Pancreas (tissue), 10 donors: Measurements from ENCODE around the gene LRRC31. TPM values are rescaled to one million over a fixed set of nuclear protein-coding genes. Genes with fewer than 3 reads are reported as not detected.

Source experiments
- ATAC-seq, 4 donors: fragments of 200-7000 bp; cut with Tn5 transposase; one replicate each; pipeline versions ENCODE4 v1.8.0 to v1.9.1; 2020; ENCODE audit warnings: mild to moderate bottlenecking in 4 of 4, moderate library complexity in 4 of 4
- DNase-seq, 6 donors: peaks; one replicate each; pipeline ENCODE4 v3.0.0-alpha.2; 2020
- FAIRE-seq: peaks from 2 replicates; lab custom pipeline; 2012; peaks lifted over from hg19 to GRCh38; lab: Jason Lieb, UNC
- H3K27ac ChIP-seq, 4 donors: fragments of 200-600 bp; sonication (generic); 1 replicate in 3 of 4; 2 replicates in 1 of 4; pipeline versions ENCODE4 v1.5.0 to v1.8.0; 2020
- H3K27me3 ChIP-seq, 4 donors: fragments of 200-600 bp; one replicate each; pipeline ENCODE4 v1.8.0; 2021
- H3K36me3 ChIP-seq, 3 donors: fragments of 200-600 bp; sonication (generic) in 1 of 3; one replicate each; pipeline versions ENCODE4 v1.5.0 to v1.8.0; 2020 to 2021
- H3K4me1 ChIP-seq, 3 donors: fragments of 200-600 bp; one replicate each; pipeline ENCODE4 v1.8.0; 2021
- H3K4me3 ChIP-seq, 4 donors: fragments of 200-600 bp; sonication (generic) in 2 of 4; one replicate each; pipeline versions ENCODE4 v1.5.0 to v1.8.0; 2020 to 2021
- H3K9me3 ChIP-seq, 4 donors: fragments of 200-600 bp; one replicate each; pipeline ENCODE4 v1.8.0; 2021
- WGBS, 2 donors: extraction: QIAGEN DNeasy Blood & Tissue Kit; methylation state at CpG; one replicate each; pipeline ENCODE4 v1.1.7; 2013; 5-methylcytosine and 5-hydroxymethylcytosine counted together
- intact Hi-C, 3 donors: fragments of 100-400 bp; cut with DNase I; formaldehyde crosslinking; loops; one replicate each; pipeline versions ENCODE4 v1.11.1 to v1.14.2; 2022
- polyA plus RNA-seq, 2 donors: library from polyadenylated mRNA; stranded (reverse); fragments of 200-250 nt; gene quantifications; one replicate each; pipeline ENCODE4 v1.2.3, GENCODE V29; 2013
- total RNA-seq, 6 donors: library from RNA; stranded (reverse); fragmentation: NEBNext Ultra II Directional in 4 of 6; extraction: Animal tissue kit (Norgen Biotek cat#: 25700) in 4 of 6; gene quantifications; one replicate each; pipeline versions ENCODE4 v1.2.1 to v1.2.4, GENCODE V29; 2021 to 2023
- TF ChIP-seq, protein P1 (sequence below), 4 donors: fragments of 200-600 bp; sonication (generic) in 3 of 4; IDR thresholded peaks; one replicate each; pipeline versions ENCODE4 v1.5.0 to v1.8.0; 2021; ENCODE audit warnings: antibody characterized with exemption in 4 of 4
- donor health status: healthy with polysubstance abuse.
- donor health status: DM: no; HTN: no; CAD: no; lungs with moderate emphysema.
- donor health status: DM: no; HTN: no; CAD: no.
- donor health status: control.
- donor health status: control.
- donor health status: Bipolar disorder and iron deficiency.
- donor health status: DM: yes; HTN: yes; CAD: no.
- donor health status: DM: no; HTN: no; CAD: no.
- donor health status: DM: no; HTN: no; CAD: no.
- donor health status: DM: yes; HTN: yes; CAD: no.

LRRC31 gene
- total RNA-seq (under 1 TPM in 1 of 6 donors, not detected in 5; 0.19 TPM), polyA plus RNA-seq (not detected)

DNA sequence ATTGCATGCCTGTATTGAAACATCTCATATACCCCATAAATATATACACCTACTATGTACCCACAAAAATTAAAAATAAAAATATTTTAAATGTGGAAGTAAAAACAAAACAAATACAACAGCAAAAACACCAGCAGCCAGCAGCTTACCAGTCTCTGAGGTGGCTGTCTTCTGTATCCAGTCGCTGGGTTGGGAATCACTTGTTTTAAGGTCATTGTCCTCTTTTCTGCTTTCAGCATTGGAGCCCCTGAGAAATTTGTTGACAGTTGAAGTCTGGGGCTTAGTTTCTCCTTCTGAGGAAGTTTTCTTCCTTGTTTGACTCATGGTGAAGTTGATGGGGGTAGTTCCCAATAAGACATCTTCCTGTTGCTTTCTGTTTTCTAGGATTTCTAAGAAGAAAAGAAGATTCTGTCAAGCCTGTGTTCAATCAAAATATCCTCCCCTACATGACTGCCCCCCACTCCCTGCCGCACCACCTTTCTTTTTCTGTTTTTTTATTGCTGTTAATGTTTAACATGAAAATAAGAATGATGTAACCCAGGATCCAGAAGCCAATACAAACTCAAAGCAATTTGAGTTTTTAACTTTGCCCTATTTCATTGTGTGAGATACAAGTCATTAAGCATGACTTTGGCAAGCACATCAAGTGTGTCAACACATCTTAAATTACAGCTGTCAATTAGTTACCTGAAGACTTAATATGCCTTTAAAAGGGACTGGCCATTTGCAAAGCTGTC lies at the start of gene LRRC31:
LRRC31 (minus strand) TSS at position 452 of the 737 bp plus-strand sequence; CDS start at position 324, 128 bp downstream.
- no peak for DNase-seq
- peaks cover 0 to 10% (median 8%) of the 10 kb centered on the region in 3 donors for H3K4me1 ChIP-seq
- WGBS, 2 donors, result 39 to 48% methylated on average over 2 of the region's 2 CpGs
- TF ChIP-seq, protein P1, sequence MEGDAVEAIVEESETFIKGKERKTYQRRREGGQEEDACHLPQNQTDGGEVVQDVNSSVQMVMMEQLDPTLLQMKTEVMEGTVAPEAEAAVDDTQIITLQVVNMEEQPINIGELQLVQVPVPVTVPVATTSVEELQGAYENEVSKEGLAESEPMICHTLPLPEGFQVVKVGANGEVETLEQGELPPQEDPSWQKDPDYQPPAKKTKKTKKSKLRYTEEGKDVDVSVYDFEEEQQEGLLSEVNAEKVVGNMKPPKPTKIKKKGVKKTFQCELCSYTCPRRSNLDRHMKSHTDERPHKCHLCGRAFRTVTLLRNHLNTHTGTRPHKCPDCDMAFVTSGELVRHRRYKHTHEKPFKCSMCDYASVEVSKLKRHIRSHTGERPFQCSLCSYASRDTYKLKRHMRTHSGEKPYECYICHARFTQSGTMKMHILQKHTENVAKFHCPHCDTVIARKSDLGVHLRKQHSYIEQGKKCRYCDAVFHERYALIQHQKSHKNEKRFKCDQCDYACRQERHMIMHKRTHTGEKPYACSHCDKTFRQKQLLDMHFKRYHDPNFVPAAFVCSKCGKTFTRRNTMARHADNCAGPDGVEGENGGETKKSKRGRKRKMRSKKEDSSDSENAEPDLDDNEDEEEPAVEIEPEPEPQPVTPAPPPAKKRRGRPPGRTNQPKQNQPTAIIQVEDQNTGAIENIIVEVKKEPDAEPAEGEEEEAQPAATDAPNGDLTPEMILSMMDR (IDR thresholded peaks at IDR 0.05), result no peak
- no peak for FAIRE-seq
- no peaks in the 10 kb centered on the region for H3K36me3 ChIP-seq
- peak in 3 of 4 donors; percentile 14 to 67 (median 38) for ATAC-seq
- H3K9me3 ChIP-seq, result no peaks in the 10 kb centered on the region
- H3K27me3 ChIP-seq, result no peaks in the 10 kb centered on the region
- intact Hi-C loops, result no loop called here
- H3K4me3 ChIP-seq, result no peak within 1 kb of the TSS
- H3K27ac ChIP-seq, result no peak within 1 kb of the TSS

DNA sequence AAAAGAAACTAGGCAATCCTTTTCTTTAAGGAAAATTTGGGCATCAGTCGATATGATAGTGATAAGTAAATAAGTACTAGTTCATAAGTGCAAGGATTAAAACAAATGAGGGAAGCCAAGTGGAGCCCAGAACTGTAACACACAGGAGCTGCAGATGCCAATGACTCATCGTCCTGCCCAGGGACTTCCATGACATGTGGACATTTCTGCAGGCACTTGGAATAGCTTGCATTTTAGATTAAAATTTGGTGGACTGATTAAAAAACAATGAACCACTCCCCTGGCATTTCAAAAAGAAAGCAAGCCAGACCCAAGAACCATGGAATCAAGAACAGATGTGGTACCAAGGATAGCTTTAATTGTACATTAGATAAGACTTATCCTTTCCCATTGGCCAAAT lies 44.6 kb upstream of the LRRC31 start:
- no peaks in the 10 kb centered on the region for H3K9me3 ChIP-seq
- DNase-seq, result no peak
- no peak overlapping the region for H3K27ac ChIP-seq
- H3K4me3 ChIP-seq, result no peak overlapping the region
- intact Hi-C loops, result no loop called here
- WGBS, 2 donors, result 44 to 68% methylated on average over 2 of the region's 2 CpGs
- H3K36me3 ChIP-seq, result no peaks in the 10 kb centered on the region
- FAIRE-seq, result no peak
- no peaks in the 10 kb centered on the region for H3K27me3 ChIP-seq
- ATAC-seq, result no peak
- TF ChIP-seq, protein P1 (IDR thresholded peaks at IDR 0.05), result no peak
- no peaks in the 10 kb centered on the region for H3K4me1 ChIP-seq

DNA sequence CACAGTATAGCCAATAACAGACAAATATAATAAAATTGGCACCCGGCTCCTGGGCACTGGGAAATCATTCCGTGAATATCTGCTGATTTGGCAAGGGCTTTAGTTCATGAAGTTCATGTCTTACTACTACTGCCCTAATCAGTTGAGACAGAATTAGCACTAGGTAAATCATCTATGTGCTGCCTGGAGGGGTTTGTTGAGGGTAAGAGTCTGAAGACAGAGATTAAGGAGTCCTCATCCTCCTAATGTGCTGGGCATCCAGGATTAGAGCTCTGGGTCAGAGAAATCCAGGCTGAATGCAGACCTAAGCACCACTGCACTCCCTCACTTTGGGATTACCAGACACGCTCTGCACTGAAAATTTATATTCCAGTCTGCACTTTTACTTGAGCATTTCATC lies 43.6 kb upstream of the LRRC31 start:
- no peaks in the 10 kb centered on the region for H3K27me3 ChIP-seq
- no peak overlapping the region for H3K27ac ChIP-seq
- no peak for DNase-seq
- no peaks in the 10 kb centered on the region for H3K36me3 ChIP-seq
- H3K4me1 ChIP-seq, result no peaks in the 10 kb centered on the region
- H3K4me3 ChIP-seq, result no peak overlapping the region
- no peak for ATAC-seq
- WGBS, 2 donors, result 54 to 57% methylated on average over 3 of the region's 3 CpGs
- FAIRE-seq, result no peak
- intact Hi-C loops, result no loop called here
- TF ChIP-seq, protein P1 (IDR thresholded peaks at IDR 0.05), result no peak
- H3K9me3 ChIP-seq, result no peaks in the 10 kb centered on the region

DNA sequence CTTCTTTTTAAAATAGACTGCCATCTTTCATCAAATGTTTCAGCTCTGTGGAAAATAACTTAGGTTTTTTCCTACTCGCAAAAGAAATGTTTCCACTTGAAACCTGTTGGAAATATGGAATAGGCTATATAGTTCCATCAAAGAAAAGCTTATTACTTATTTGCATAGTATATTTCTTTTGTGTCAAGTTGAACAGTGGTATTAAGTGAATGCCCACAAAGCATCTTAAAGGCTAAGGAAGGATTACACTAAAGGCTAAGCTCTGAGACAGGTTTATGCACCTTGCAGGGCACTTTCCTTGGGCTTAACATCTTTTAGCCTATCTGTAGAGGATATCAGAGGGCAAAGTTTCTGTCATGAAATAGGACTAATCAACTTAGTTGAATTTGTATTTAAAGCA lies 41.5 kb upstream of the LRRC31 start, which contains the start of gene SAMD7:
SAMD7 (plus strand) TSS at position 301 of the 400 bp plus-strand sequence. CDS start 7,927 bp downstream, outside the sequence.
- no peak for FAIRE-seq
- TF ChIP-seq, protein P1 (IDR thresholded peaks at IDR 0.05), result no peak
- Histone ChIP-seq H3K4me1 (no peaks in the 10 kb centered on the region), H3K4me3 (no peak within 1 kb of the TSS), H3K9me3 (no peaks in the 10 kb centered on the region), H3K27me3 (no peaks in the 10 kb centered on the region), H3K36me3 (no peaks in the 10 kb centered on the region), H3K27ac (no peak within 1 kb of the TSS)
- DNase-seq, result no peak
- WGBS, 2 donors, result 96 to 97% methylated on average over 1 of the region's 1 CpG
- intact Hi-C loops, result no loop called here
- no peak for ATAC-seq

DNA sequence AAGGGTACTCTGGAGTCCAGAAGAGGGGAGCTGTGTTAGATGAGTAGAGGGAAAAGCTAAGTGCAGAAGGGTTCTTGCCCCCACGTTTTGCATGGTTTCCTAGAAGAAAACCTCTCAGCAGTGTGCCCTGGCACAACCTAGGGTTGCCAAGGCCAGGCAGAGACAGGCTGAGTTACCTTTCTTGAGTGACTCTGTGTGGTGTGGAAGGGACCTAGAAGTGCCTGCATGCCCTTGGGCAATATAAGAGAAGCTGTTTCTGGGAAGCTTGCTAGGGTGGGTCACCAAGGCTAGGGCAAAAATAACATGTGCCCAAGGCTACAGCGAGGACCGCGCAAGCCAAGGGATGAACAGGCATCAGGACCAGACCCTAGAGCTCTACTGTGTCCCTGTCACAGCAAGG lies 38.2 kb upstream of the LRRC31 start:
- Histone ChIP-seq H3K27ac (no peak overlapping the region), H3K4me3 (no peak overlapping the region), H3K4me1 (no peaks in the 10 kb centered on the region), H3K27me3 (no peaks in the 10 kb centered on the region), H3K36me3 (no peaks in the 10 kb centered on the region), H3K9me3 (no peaks in the 10 kb centered on the region)
- WGBS, 2 donors, result 83 to 85% methylated on average over 4 of the region's 4 CpGs
- FAIRE-seq (no peak), DNase-seq (no peak), ATAC-seq (no peak)
- intact Hi-C loops, result no loop called here
- TF ChIP-seq, protein P1 (IDR thresholded peaks at IDR 0.05), result no peak
